GM12878 (cell line): ENCODE measurements around the gene OR4K1. TPM values are rescaled to one million over a fixed set of nuclear protein-coding genes. Genes with fewer than 3 reads are reported as not detected.

Experiments used
- ATAC-seq: fragments of 200-7000 bp; cut with Tn5 transposase; 3 replicates; pipeline ENCODE4 v1.9.1; 2020; ENCODE audit warnings: mild to moderate bottlenecking, moderate library complexity
- BruUV-seq: library from RNA; stranded (reverse); fragments of 400-500 nt; replicated peaks from 2 replicates; lab custom pipeline; 2021; lab: Mats Ljungman, UMichigan
- CTCF ChIA-PET: fragments of 300-600 bp; sonication (Branson Sonifier 250); formaldehyde crosslinking; extraction: SDS; loops from one replicate; lab custom pipeline; 2021; ENCODE audit warnings: inconsistent platforms; lab: Yijun Ruan, JAX
- POLR2A ChIA-PET: fragments of 350-600 bp; formaldehyde crosslinking; extraction: SDS; loops from one replicate; lab custom pipeline; 2021; ENCODE audit warnings: inconsistent platforms; lab: Charles Lee
- RAD21 ChIA-PET: fragments of 300-600 bp; sonication (Branson Sonifier 250); formaldehyde crosslinking; loops from one replicate; lab custom pipeline; 2023; ENCODE audit warnings: antibody characterized with exemption; ENCODE audit not compliant: unreplicated experiment; lab: Charles Lee
- SMC1A ChIA-PET: fragments of 300-600 bp; sonication (Branson Sonifier 250); formaldehyde crosslinking; loops from one replicate; lab custom pipeline; 2023; ENCODE audit not compliant: unreplicated experiment, uncharacterized antibody; lab: Charles Lee
- DNase-seq: peaks from one replicate; pipeline ENCODE4 v3.0.0-alpha.2; 2011; ENCODE audit warnings: low read depth, low spot score
- FAIRE-seq: peaks from 3 replicates; lab custom pipeline; 2011; peaks lifted over from hg19 to GRCh38; lab: Jason Lieb, UNC
- H2AFZ ChIP-seq: 2 replicates; pipeline ENCODE4 v1.6.0; 2011; ENCODE audit warnings: low read depth, low read length, control low read depth; ENCODE audit not compliant: control insufficient read depth
- H3K27ac ChIP-seq: 2 replicates; pipeline ENCODE4 v1.5.1; 2011; ENCODE audit warnings: control low read depth; ENCODE audit not compliant: control insufficient read depth, insufficient read depth
- H3K27me3 ChIP-seq, 2 experiments: replicated peaks in 1 of 2; 2 replicates each; pipeline versions ENCODE4 v1.6.0 to v1.6.1; 2011; ENCODE audit warnings: low read length in 1 of 2; ENCODE audit not compliant: control insufficient read depth in 2 of 2, insufficient read depth in 2 of 2
- H3K36me3 ChIP-seq, 2 experiments: 2 replicates each; pipeline ENCODE4 v1.5.1; 2011; ENCODE audit warnings: low read length in 1 of 2; ENCODE audit not compliant: control insufficient read depth in 2 of 2, insufficient read depth in 2 of 2
- H3K4me1 ChIP-seq: 2 replicates; pipeline ENCODE4 v1.6.1; 2011; ENCODE audit warnings: mild to moderate bottlenecking, low read length, moderate library complexity, mixed read lengths; ENCODE audit not compliant: control insufficient read depth, insufficient read depth
- H3K4me2 ChIP-seq: 2 replicates; pipeline ENCODE4 v1.6.0; 2011; ENCODE audit warnings: control low read depth; ENCODE audit not compliant: control insufficient read depth, insufficient read depth
- H3K4me3 ChIP-seq: fragments of 200-600 bp; sonication (generic); 2 replicates; pipeline ENCODE4 v1.5.1; 2016
- H3K79me2 ChIP-seq: 2 replicates; pipeline ENCODE4 v1.6.0; 2011; ENCODE audit warnings: low read length; ENCODE audit not compliant: control insufficient read depth, insufficient read depth
- H3K9ac ChIP-seq: 2 replicates; pipeline ENCODE4 v1.8.0; 2011; ENCODE audit warnings: low read length, control low read depth, mixed read lengths; ENCODE audit not compliant: control insufficient read depth, insufficient read depth
- H3K9me3 ChIP-seq: replicated peaks from 3 replicates; pipeline ENCODE4 v1.5.1; 2011; ENCODE audit warnings: mild to moderate bottlenecking, low read length; ENCODE audit not compliant: control insufficient read depth, insufficient read depth
- H4K20me1 ChIP-seq: 2 replicates; pipeline ENCODE4 v1.6.0; 2011; ENCODE audit not compliant: control insufficient read depth, insufficient read depth
- ASH2L ChIP-seq: fragments of 300-600, 200-600 bp; sonication (generic); IDR thresholded peaks from 2 replicates; pipeline ENCODE4 v1.6.1; 2017; ENCODE audit warnings: low read depth, mild to moderate bottlenecking, borderline replicate concordance
- ATF7 ChIP-seq: fragments of 450-650 bp; IDR thresholded peaks from 2 replicates; pipeline ENCODE4 v1.6.1; 2016; ENCODE audit warnings: low read depth, mild to moderate bottlenecking
- CBX5 ChIP-seq: sonication (generic); IDR thresholded peaks from 2 replicates; pipeline ENCODE4 v1.6.1; 2016; ENCODE audit warnings: low read depth, moderate library complexity, mild to moderate bottlenecking, inconsistent platforms
- FOS ChIP-seq: IDR thresholded peaks from 3 replicates; pipeline ENCODE4 v1.6.1; 2011; ENCODE audit warnings: borderline replicate concordance; ENCODE audit not compliant: insufficient read length; ENCODE audit errors: extremely low read depth
- GATAD2B ChIP-seq: fragments of 450-650 bp; conservative IDR thresholded peaks from 2 replicates; pipeline ENCODE4 v1.6.1; 2017; ENCODE audit warnings: low read depth, mild to moderate bottlenecking, moderate library complexity
- HCFC1 ChIP-seq: fragments of 150-350 bp; IDR thresholded peaks from 2 replicates; pipeline ENCODE4 v1.6.1; 2014; ENCODE audit warnings: low read length
- PML ChIP-seq: IDR thresholded peaks from 2 replicates; pipeline ENCODE4 v1.6.1; 2012; ENCODE audit warnings: low read length, inconsistent platforms
- RAD21 ChIP-seq: IDR thresholded peaks from 2 replicates; pipeline ENCODE4 v1.6.1; 2011; ENCODE audit warnings: mild to moderate bottlenecking, low read depth, low read length, moderate library complexity; ENCODE audit not compliant: insufficient read depth
- RELA ChIP-seq: fragments of 450-650 bp; IDR thresholded peaks from 2 replicates; pipeline ENCODE4 v1.8.0; 2014; ENCODE audit warnings: borderline replicate concordance; ENCODE audit not compliant: partially characterized antibody
- in situ Hi-C: fragments of 300-500 bp; cut with MboI; formaldehyde crosslinking; loops from 9 replicates; pipeline ENCODE4 v1.14.3; 2018; ENCODE audit warnings: mixed read lengths
- intact Hi-C: fragments of 100-400 bp; cut with micrococcal nuclease; formaldehyde crosslinking; loops from one replicate; pipeline ENCODE4 v1.14.2; 2022; ENCODE audit not compliant: unreplicated experiment
- polyA plus RNA-seq, 11 experiments: library from polyadenylated mRNA; depleted of rRNA in 4 of 11; unstranded in 6 of 11; stranded (reverse) in 5 of 11; fragments of >200 nt; fragmentation: Nextera tagmentation in 4 of 11; fragmentation: Illumina TruSeq in 1 of 11; extraction: Ambion mirVana in 4 of 11; extraction: Trizol in 1 of 11; gene quantifications; 1 replicate in 1 of 11; 2 replicates in 10 of 11; pipeline versions ENCODE4 v1.2.1 to v1.2.3, GENCODE V29; 2011 to 2016; ENCODE audit warnings: inconsistent platforms in 2 of 11, missing spikeins in 2 of 11, low read depth in 1 of 11
- total RNA-seq, 4 experiments: library from RNA; depleted of rRNA in 3 of 4; stranded (reverse); fragments of >200 nt in 3 of 4; fragmentation: Illumina TruSeq in 1 of 4; extraction: Trizol in 1 of 4; gene quantifications; 2 replicates each; pipeline versions ENCODE4 v1.2.1 to v1.2.3, GENCODE V29; 2013 to 2021
- TF ChIP-seq, protein P1 (sequence below): fragments of 450-650 bp; IDR thresholded peaks from 2 replicates; pipeline ENCODE4 v1.6.1; 2017; ENCODE audit warnings: borderline replicate concordance
- TF ChIP-seq, protein P2 (sequence below): fragments of 450-650 bp; formaldehyde crosslinking; IDR thresholded peaks from 2 replicates; pipeline ENCODE4 v1.4.0; 2020; ENCODE audit warnings: mild to moderate bottlenecking, moderate library complexity

The OR4K1 gene
- total and polyA plus RNA-seq, 10 of the 15 experiments (the other 5 are each of a cell fraction or from before 2014, with no cell fraction given) = not detected

GRCh38 chr14:19920021-19920657, 10.6 kb upstream of the OR4K1 start, which contains the start of gene OR4K5:
Gene OR4K5, plus strand, starts transcription at chr14:19920607. Its CDS starts 0 bp downstream, at chr14:19920607.
- BruUV-seq = no TSS peak
- H3K4me2 ChIP-seq = no peak within 1 kb of the TSS
- H3K9ac ChIP-seq = no peak within 1 kb of the TSS
- DNase-seq (no peak), ATAC-seq (no peak), FAIRE-seq (no peak)
- no peak within 1 kb of the TSS for H3K4me3 ChIP-seq
- H3K4me1 ChIP-seq = no peaks in the 10 kb centered on the region
- no peak within 1 kb of the TSS for H3K27ac ChIP-seq
- ChIA-PET RAD21 (no interaction called here), CTCF (no interaction called here), POLR2A (no interaction called here), SMC1A (no interaction called here)
- H2AFZ ChIP-seq = no peak within 1 kb of the TSS
- intact Hi-C loops = no loop called here
- no peaks in the 10 kb centered on the region for H3K9me3 ChIP-seq
- no peaks in the 10 kb centered on the region for H3K36me3 ChIP-seq
- no peaks in the 10 kb centered on the region for H3K79me2 ChIP-seq
- in situ Hi-C loops = no loop called here
- no peaks in the 10 kb centered on the region for H3K27me3 ChIP-seq
- TF ChIP-seq, protein P1, sequence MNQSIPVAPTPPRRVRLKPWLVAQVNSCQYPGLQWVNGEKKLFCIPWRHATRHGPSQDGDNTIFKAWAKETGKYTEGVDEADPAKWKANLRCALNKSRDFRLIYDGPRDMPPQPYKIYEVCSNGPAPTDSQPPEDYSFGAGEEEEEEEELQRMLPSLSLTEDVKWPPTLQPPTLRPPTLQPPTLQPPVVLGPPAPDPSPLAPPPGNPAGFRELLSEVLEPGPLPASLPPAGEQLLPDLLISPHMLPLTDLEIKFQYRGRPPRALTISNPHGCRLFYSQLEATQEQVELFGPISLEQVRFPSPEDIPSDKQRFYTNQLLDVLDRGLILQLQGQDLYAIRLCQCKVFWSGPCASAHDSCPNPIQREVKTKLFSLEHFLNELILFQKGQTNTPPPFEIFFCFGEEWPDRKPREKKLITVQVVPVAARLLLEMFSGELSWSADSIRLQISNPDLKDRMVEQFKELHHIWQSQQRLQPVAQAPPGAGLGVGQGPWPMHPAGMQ = no peak
- no peak for TF ChIP-seq GATAD2B
- no peak for TF ChIP-seq FOS
- TF ChIP-seq, protein P2, sequence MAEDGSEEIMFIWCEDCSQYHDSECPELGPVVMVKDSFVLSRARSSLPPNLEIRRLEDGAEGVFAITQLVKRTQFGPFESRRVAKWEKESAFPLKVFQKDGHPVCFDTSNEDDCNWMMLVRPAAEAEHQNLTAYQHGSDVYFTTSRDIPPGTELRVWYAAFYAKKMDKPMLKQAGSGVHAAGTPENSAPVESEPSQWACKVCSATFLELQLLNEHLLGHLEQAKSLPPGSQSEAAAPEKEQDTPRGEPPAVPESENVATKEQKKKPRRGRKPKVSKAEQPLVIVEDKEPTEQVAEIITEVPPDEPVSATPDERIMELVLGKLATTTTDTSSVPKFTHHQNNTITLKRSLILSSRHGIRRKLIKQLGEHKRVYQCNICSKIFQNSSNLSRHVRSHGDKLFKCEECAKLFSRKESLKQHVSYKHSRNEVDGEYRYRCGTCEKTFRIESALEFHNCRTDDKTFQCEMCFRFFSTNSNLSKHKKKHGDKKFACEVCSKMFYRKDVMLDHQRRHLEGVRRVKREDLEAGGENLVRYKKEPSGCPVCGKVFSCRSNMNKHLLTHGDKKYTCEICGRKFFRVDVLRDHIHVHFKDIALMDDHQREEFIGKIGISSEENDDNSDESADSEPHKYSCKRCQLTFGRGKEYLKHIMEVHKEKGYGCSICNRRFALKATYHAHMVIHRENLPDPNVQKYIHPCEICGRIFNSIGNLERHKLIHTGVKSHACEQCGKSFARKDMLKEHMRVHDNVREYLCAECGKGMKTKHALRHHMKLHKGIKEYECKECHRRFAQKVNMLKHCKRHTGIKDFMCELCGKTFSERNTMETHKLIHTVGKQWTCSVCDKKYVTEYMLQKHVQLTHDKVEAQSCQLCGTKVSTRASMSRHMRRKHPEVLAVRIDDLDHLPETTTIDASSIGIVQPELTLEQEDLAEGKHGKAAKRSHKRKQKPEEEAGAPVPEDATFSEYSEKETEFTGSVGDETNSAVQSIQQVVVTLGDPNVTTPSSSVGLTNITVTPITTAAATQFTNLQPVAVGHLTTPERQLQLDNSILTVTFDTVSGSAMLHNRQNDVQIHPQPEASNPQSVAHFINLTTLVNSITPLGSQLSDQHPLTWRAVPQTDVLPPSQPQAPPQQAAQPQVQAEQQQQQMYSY (CRISPR knock-in tag) = no peak
- TF ChIP-seq HCFC1 = no peak
- TF ChIP-seq ASH2L = no peak
- no peak for TF ChIP-seq CBX5
- no peak for TF ChIP-seq RAD21
- TF ChIP-seq RELA = no peak
- TF ChIP-seq ATF7 = no peak
- TF ChIP-seq PML = no peak
- TF ChIP-seq, all 136 proteins: peak for 0
- H4K20me1 ChIP-seq = no peaks in the 10 kb centered on the region
